Calu3 (cell line): Measurements from ENCODE around the gene TMEM161A. TPM values are rescaled to one million over a fixed set of nuclear protein-coding genes. Genes with fewer than 3 reads are reported as not detected.

Experiments
- BruUV-seq: library from RNA; stranded (reverse); fragments of 400-500 nt; replicated peaks from 2 replicates; lab custom pipeline; 2021; lab: Mats Ljungman, UMichigan
- CTCF ChIA-PET: fragments of 300-600 bp; sonication (Branson Sonifier 250); formaldehyde crosslinking; loops from one replicate; lab custom pipeline; 2022; ENCODE audit warnings: antibody characterized with exemption; lab: Charles Lee
- DNase-seq: peaks from one replicate; pipeline ENCODE4 v3.0.0; 2022
- H3K27ac Mint-ChIP-seq: one replicate; pipeline ENCODE4 v1.8.0; 2022; ENCODE audit warnings: mixed read lengths; ENCODE audit not compliant: unreplicated experiment
- H3K27me3 Mint-ChIP-seq: one replicate; pipeline ENCODE4 v1.8.0; 2022; ENCODE audit warnings: mixed read lengths; ENCODE audit not compliant: unreplicated experiment
- H3K36me3 Mint-ChIP-seq: one replicate; pipeline ENCODE4 v1.8.0; 2022; ENCODE audit warnings: mild to moderate bottlenecking, moderate library complexity, mixed read lengths; ENCODE audit not compliant: insufficient read depth, unreplicated experiment
- H3K4me1 Mint-ChIP-seq: one replicate; pipeline ENCODE4 v1.8.0; 2022; ENCODE audit warnings: mild to moderate bottlenecking, low read depth, mixed read lengths; ENCODE audit not compliant: unreplicated experiment
- H3K4me3 Mint-ChIP-seq: one replicate; pipeline ENCODE4 v1.8.0; 2022; ENCODE audit warnings: mild to moderate bottlenecking, low read depth, moderate library complexity, mixed read lengths; ENCODE audit not compliant: unreplicated experiment
- H3K9me3 Mint-ChIP-seq: one replicate; pipeline ENCODE4 v1.8.0; 2022; ENCODE audit warnings: low read depth, mixed read lengths; ENCODE audit not compliant: unreplicated experiment
- intact Hi-C: fragments of 100-400 bp; cut with micrococcal nuclease; formaldehyde crosslinking; loops from one replicate; pipeline ENCODE4 v1.10.0; 2022; ENCODE audit not compliant: unreplicated experiment
- total RNA-seq: library from RNA; stranded (reverse); gene quantifications from 2 replicates; pipeline ENCODE4 v1.2.3, GENCODE V29; 2022
- TF ChIP-seq, protein P1 (sequence below): fragments of 200-600 bp; IDR thresholded peaks from one replicate; pipeline ENCODE4 v1.8.0; 2022; ENCODE audit warnings: antibody characterized with exemption; ENCODE audit not compliant: unreplicated experiment

The TMEM161A gene
- total RNA-seq, 1 experiment from 2014 or later = 28.9 TPM

DNA sequence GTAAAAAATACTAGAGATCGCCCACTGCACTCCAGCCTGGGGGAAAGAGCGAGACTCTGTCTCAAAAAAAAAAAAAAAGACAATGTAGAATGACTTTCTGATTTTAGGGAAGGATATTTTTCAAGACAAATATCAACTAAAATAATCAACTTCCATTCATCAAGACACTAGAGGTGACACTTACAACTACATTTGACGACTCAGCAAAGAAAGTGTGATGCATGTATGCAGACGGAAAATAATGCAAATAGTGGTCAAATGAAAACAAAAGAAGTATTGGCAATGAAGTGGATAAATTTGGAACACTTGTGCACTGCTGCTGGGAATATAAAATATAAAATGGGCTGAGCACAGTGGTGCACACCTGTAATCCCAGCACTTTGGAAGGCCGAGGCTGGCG lies 12.2 kb downstream of the TMEM161A start:
- H3K36me3 Mint-ChIP-seq = no peaks in the 10 kb centered on the region
- H3K27ac Mint-ChIP-seq = no peak overlapping the region
- DNase-seq = no peak
- no peaks in the 10 kb centered on the region for H3K9me3 Mint-ChIP-seq
- CTCF ChIA-PET = no interaction called here
- TF ChIP-seq, protein P1, sequence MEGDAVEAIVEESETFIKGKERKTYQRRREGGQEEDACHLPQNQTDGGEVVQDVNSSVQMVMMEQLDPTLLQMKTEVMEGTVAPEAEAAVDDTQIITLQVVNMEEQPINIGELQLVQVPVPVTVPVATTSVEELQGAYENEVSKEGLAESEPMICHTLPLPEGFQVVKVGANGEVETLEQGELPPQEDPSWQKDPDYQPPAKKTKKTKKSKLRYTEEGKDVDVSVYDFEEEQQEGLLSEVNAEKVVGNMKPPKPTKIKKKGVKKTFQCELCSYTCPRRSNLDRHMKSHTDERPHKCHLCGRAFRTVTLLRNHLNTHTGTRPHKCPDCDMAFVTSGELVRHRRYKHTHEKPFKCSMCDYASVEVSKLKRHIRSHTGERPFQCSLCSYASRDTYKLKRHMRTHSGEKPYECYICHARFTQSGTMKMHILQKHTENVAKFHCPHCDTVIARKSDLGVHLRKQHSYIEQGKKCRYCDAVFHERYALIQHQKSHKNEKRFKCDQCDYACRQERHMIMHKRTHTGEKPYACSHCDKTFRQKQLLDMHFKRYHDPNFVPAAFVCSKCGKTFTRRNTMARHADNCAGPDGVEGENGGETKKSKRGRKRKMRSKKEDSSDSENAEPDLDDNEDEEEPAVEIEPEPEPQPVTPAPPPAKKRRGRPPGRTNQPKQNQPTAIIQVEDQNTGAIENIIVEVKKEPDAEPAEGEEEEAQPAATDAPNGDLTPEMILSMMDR = no peak
- H3K27me3 Mint-ChIP-seq = no peaks in the 10 kb centered on the region
- H3K4me3 Mint-ChIP-seq = no peak overlapping the region
- no TSS peak for BruUV-seq
- no peaks in the 10 kb centered on the region for H3K4me1 Mint-ChIP-seq
- intact Hi-C loops = no loop called here

DNA sequence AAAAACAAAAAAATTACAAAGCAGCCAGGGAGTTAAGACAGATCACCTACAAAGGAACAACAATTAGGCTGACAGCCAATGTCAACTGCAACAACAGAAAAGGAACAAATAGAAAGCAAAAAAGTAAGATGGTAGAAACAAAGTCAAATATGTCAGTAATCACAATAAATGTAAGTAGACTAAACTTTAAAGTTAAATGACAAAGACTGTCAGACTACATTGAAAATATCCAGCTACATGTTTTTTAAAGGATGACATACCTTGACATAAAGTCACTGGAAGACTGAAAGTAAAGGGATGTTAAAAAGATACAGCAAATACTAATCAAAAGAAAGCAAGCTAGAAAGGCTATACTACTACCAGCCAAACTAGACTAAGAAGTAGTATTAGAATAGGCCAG lies 14.9 kb downstream of the TMEM161A start:
- no peaks in the 10 kb centered on the region for H3K4me1 Mint-ChIP-seq
- no peaks in the 10 kb centered on the region for H3K9me3 Mint-ChIP-seq
- H3K4me3 Mint-ChIP-seq = no peak overlapping the region
- CTCF ChIA-PET = no interaction called here
- H3K27ac Mint-ChIP-seq = no peak overlapping the region
- no TSS peak for BruUV-seq
- H3K27me3 Mint-ChIP-seq = no peaks in the 10 kb centered on the region
- TF ChIP-seq, protein P1 = no peak
- DNase-seq = no peak
- H3K36me3 Mint-ChIP-seq = peaks cover 6% of the 10 kb centered on the region
- intact Hi-C loops = no loop called here

DNA sequence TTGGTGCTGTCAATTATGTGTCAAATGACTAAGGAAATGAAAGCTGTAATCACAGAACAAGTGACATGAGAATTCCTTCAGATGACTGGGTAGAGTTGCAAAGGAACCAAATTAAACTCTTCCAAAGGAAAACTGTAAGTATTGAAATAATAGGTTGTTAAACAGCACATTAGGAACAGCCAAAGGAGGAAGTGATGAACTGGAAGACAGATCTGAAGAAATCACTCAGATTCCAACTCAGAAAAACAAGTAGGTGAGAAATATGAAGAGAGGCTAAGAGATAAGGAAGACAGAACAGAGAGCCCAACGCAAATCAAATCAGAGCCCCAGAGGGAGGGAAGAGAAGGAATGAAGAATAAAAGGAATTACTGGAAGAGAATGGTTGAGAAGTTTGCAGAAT lies 15.4 kb downstream of the TMEM161A start:
- intact Hi-C loops = no loop called here
- no peak for DNase-seq
- Mint-ChIP-seq H3K9me3 (no peaks in the 10 kb centered on the region), H3K36me3 (peaks cover 6% of the 10 kb centered on the region), H3K27me3 (no peaks in the 10 kb centered on the region), H3K4me3 (no peak overlapping the region), H3K4me1 (no peaks in the 10 kb centered on the region), H3K27ac (no peak overlapping the region)
- no TSS peak for BruUV-seq
- TF ChIP-seq, protein P1 = no peak
- CTCF ChIA-PET = no interaction called here

DNA sequence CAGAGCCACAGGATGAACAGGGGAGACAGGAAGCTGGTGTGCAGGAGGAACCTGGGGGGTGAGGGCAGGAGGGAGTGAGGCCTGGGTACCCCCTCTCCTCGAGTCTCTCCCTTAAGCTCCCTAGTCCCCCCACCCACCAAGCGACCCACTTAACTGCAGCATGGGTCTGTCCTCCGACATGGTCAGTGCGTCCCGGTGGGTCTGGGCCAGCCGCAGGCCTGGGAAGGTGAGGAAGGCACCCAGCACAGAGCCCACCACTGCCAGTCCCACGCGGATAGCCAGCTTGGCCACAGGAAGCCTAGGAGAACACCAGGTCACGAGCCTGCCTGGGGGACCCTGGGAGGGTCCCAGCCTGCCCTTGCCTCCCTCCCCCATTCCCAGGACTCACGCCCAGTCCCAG lies 16.9 kb downstream of the TMEM161A start:
- no peaks in the 10 kb centered on the region for H3K9me3 Mint-ChIP-seq
- BruUV-seq = no TSS peak

More for the DNA sequence above, 16.9 kb downstream of the TMEM161A start:
- intact Hi-C loops = no loop called here
- Mint-ChIP-seq H3K36me3 (peaks cover 6% of the 10 kb centered on the region), H3K27me3 (no peaks in the 10 kb centered on the region), H3K4me3 (no peak overlapping the region), H3K27ac (no peak overlapping the region), H3K4me1 (no peaks in the 10 kb centered on the region)
- CTCF ChIA-PET = no interaction called here
- DNase-seq = no peak
- TF ChIP-seq, protein P1 = no peak
